Right ventricle myocardium superior (tissue), 1 donor: ENCODE results near the gene BEND5. TPM values are rescaled to one million over a fixed set of nuclear protein-coding genes. Genes with fewer than 3 reads are reported as not detected.

ENCODE experiments used
- ATAC-seq: fragments of 200-7000 bp; cut with Tn5 transposase; one replicate; pipeline ENCODE4 v1.9.1; 2020; ENCODE audit warnings: mild to moderate bottlenecking; ENCODE audit not compliant: poor library complexity
- DNase-seq: peaks from one replicate; pipeline ENCODE4 v3.0.0-alpha.2; 2020
- intact Hi-C: fragments of 100-400 bp; cut with DNase I; formaldehyde crosslinking; loops from one replicate; pipeline ENCODE4 v1.11.2; 2022
- total RNA-seq: library from RNA; stranded (reverse); fragmentation: NEBNext Ultra II Directional; extraction: Animal tissue kit (Norgen Biotek cat#: 25700); gene quantifications from one replicate; pipeline ENCODE4 v1.2.1, GENCODE V29; 2021
- donor health status: DM: no; HTN: yes; CAD: no; lungs with severe emphysema.

BEND5 gene
- total RNA-seq, 1 donor from 2014 or later = 5.0 TPM

GRCh38 chr1:48772211-48772610 lies 4.5 kb downstream of the BEND5 start:
- ATAC-seq = no peak
- intact Hi-C loops = no loop called here

GRCh38 chr1:48771561-48771960 lies 5.1 kb downstream of the BEND5 start:
- ATAC-seq = no peak
- intact Hi-C loops = no loop called here
- no peak for DNase-seq

More at GRCh38 chr1:48772211-48772610, 4.5 kb downstream of the BEND5 start:
- no peak for DNase-seq

GRCh38 chr1:48767975-48768510 lies 8.6 kb downstream of the BEND5 start:
- ATAC-seq = no peak
- intact Hi-C loops = no loop called here
- no peak for DNase-seq

- ATAC-seq = no peak
- intact Hi-C loops = no loop called here
These were observed 11.4 kb downstream of the BEND5 start for GRCh38 chr1:48765335-48765734.

GRCh38 chr1:48761986-48762385 lies 14.7 kb downstream of the BEND5 start:
- DNase-seq = no peak
- ATAC-seq = no peak
- intact Hi-C loops = no loop called here

More at GRCh38 chr1:48765335-48765734, 11.4 kb downstream of the BEND5 start:
- no peak for DNase-seq

GRCh38 chr1:48761411-48761810 lies 15.3 kb downstream of the BEND5 start:
- ATAC-seq (no peak), DNase-seq (no peak)
- intact Hi-C loops = no loop called here

GRCh38 chr1:48760857-48761256 lies 15.8 kb downstream of the BEND5 start:
- intact Hi-C loops = no loop called here
- DNase-seq = no peak
- ATAC-seq = no peak

- no peak for ATAC-seq
- intact Hi-C loops = no loop called here
These were observed 17.7 kb downstream of the BEND5 start for GRCh38 chr1:48758976-48759375.

GRCh38 chr1:48757363-48757762 lies 19.3 kb downstream of the BEND5 start:
- no peak for ATAC-seq
- DNase-seq = no peak
- intact Hi-C loops = no loop called here

More at GRCh38 chr1:48758976-48759375, 17.7 kb downstream of the BEND5 start:
- no peak for DNase-seq

GRCh38 chr1:48756683-48757316 lies 19.9 kb downstream of the BEND5 start:
- intact Hi-C loops = no loop called here
- ATAC-seq = no peak
- DNase-seq = no peak

GRCh38 chr1:48753293-48753692 lies 23.4 kb downstream of the BEND5 start:
- no peak for DNase-seq
- intact Hi-C loops = no loop called here
- ATAC-seq = no peak

GRCh38 chr1:48750109-48750508 lies 26.6 kb downstream of the BEND5 start:
- no peak for DNase-seq
- intact Hi-C loops = no loop called here
- ATAC-seq = no peak

GRCh38 chr1:48749068-48749467 lies 27.6 kb downstream of the BEND5 start:
- ATAC-seq = no peak
- intact Hi-C loops = no loop called here
- no peak for DNase-seq

GRCh38 chr1:48746906-48747305 lies 29.8 kb downstream of the BEND5 start:
- ATAC-seq (no peak), DNase-seq (no peak)
- intact Hi-C loops = no loop called here

GRCh38 chr1:48744032-48744431 lies 32.7 kb downstream of the BEND5 start:
- no peak for ATAC-seq
- intact Hi-C loops = no loop called here
- no peak for DNase-seq

- intact Hi-C loops = no loop called here
- DNase-seq (no peak), ATAC-seq (no peak)
These were observed 33.2 kb downstream of the BEND5 start for GRCh38 chr1:48743480-48743879.

GRCh38 chr1:48741380-48741779 lies 35.3 kb downstream of the BEND5 start:
- ATAC-seq (no peak), DNase-seq (no peak)
- intact Hi-C loops = no loop called here

GRCh38 chr1:48740621-48741020 lies 36.1 kb downstream of the BEND5 start:
- no peak for ATAC-seq
- no peak for DNase-seq
- intact Hi-C loops = no loop called here

- ATAC-seq (no peak), DNase-seq (no peak)
- intact Hi-C loops = no loop called here
These were observed 37.6 kb downstream of the BEND5 start for GRCh38 chr1:48739091-48739490.

- intact Hi-C loops = no loop called here
- DNase-seq (no peak), ATAC-seq (no peak)
These were observed 38.3 kb downstream of the BEND5 start for GRCh38 chr1:48738356-48738755.

- intact Hi-C loops = no loop called here
- DNase-seq = no peak
- no peak for ATAC-seq
These were observed 40.9 kb downstream of the BEND5 start for GRCh38 chr1:48735796-48736195.
